WTC11 (cell line): ENCODE results near the gene NPEPL1. TPM values are rescaled to one million over a fixed set of nuclear protein-coding genes. Genes with fewer than 3 reads are reported as not detected.

Experiments
- ATAC-seq: fragments of 200-7000 bp; cut with Tn5 transposase; 2 replicates; pipeline ENCODE4 v1.10.0; 2021; ENCODE audit warnings: mild to moderate bottlenecking, moderate library complexity
- CTCF ChIA-PET: fragments of 300-600 bp; sonication (Branson Sonifier 250); formaldehyde crosslinking; loops from one replicate; lab custom pipeline; 2021; ENCODE audit warnings: antibody characterized with exemption; lab: Charles Lee
- POLR2A ChIA-PET: fragments of 350-600 bp; sonication (Branson Sonifier 250); formaldehyde crosslinking; loops from one replicate; lab custom pipeline; 2021; ENCODE audit warnings: antibody characterized with exemption; lab: Charles Lee
- DNase-seq: peaks from one replicate; pipeline ENCODE4 v3.0.0; 2021; ENCODE audit warnings: low spot score
- H3K27ac Mint-ChIP-seq: 2 replicates; pipeline ENCODE4 v1.8.0; 2021; ENCODE audit warnings: mixed read lengths
- H3K27me3 Mint-ChIP-seq: 2 replicates; pipeline ENCODE4 v1.8.0; 2021; ENCODE audit warnings: low read depth, mild to moderate bottlenecking, moderate library complexity, mixed read lengths
- H3K36me3 Mint-ChIP-seq: 2 replicates; pipeline ENCODE4 v1.8.0; 2021; ENCODE audit warnings: mixed read lengths
- H3K4me1 Mint-ChIP-seq: 2 replicates; pipeline ENCODE4 v1.8.0; 2022; ENCODE audit warnings: mixed read lengths
- H3K4me3 Mint-ChIP-seq: 2 replicates; pipeline ENCODE4 v1.8.0; 2021; ENCODE audit warnings: mild to moderate bottlenecking, moderate library complexity, mixed read lengths
- H3K9me3 Mint-ChIP-seq: 2 replicates; pipeline ENCODE4 v1.8.0; 2021; ENCODE audit warnings: mixed read lengths
- CBFB ChIP-seq: sonication (generic); formaldehyde crosslinking; IDR thresholded peaks from 2 replicates; pipeline ENCODE4 v1.8.1; 2022; ENCODE audit warnings: mild to moderate bottlenecking, low read depth, missing genetic modification reagents
- FOXP1 ChIP-seq: sonication (generic); formaldehyde crosslinking; IDR thresholded peaks from 2 replicates; pipeline ENCODE4 v1.8.0; 2022; ENCODE audit warnings: missing genetic modification reagents, mild to moderate bottlenecking, moderate library complexity, borderline replicate concordance
- HMGXB4 ChIP-seq: sonication (generic); formaldehyde crosslinking; IDR thresholded peaks from 2 replicates; pipeline ENCODE4 v1.8.1; 2023; ENCODE audit warnings: mild to moderate bottlenecking, moderate library complexity, missing genetic modification reagents
- NFE2L1 ChIP-seq: sonication (generic); formaldehyde crosslinking; IDR thresholded peaks from 2 replicates; pipeline ENCODE4 v1.8.1; 2023; ENCODE audit warnings: missing genetic modification reagents
- NR2C2 ChIP-seq: sonication (generic); formaldehyde crosslinking; IDR thresholded peaks from 2 replicates; pipeline ENCODE4 v1.8.0; 2022; ENCODE audit warnings: mild to moderate bottlenecking, missing genetic modification reagents
- RELA ChIP-seq: sonication (generic); formaldehyde crosslinking; IDR thresholded peaks from 2 replicates; pipeline ENCODE4 v1.8.1; 2022; ENCODE audit warnings: missing genetic modification reagents, mild to moderate bottlenecking, borderline replicate concordance
- ZNF281 ChIP-seq: sonication (generic); formaldehyde crosslinking; IDR thresholded peaks from 2 replicates; pipeline ENCODE4 v1.8.0; 2023; ENCODE audit warnings: mild to moderate bottlenecking, missing genetic modification reagents
- ZNF396 ChIP-seq: fragments of 250-450 bp; sonication (Bioruptor Pico); IDR thresholded peaks from 2 replicates; pipeline ENCODE4 v1.8.0; 2021; ENCODE audit warnings: mild to moderate bottlenecking, moderate library complexity, borderline replicate concordance
- ZNF423 ChIP-seq: fragments of 250-450 bp; sonication (Bioruptor Pico); IDR thresholded peaks from 2 replicates; pipeline ENCODE4 v2.1.2; 2022; ENCODE audit warnings: mild to moderate bottlenecking, moderate library complexity
- total RNA-seq: library from RNA; stranded (reverse); gene quantifications from 3 replicates; pipeline ENCODE4 v1.2.3, GENCODE V29; 2021
- TF ChIP-seq, protein P1 (sequence below): sonication (generic); formaldehyde crosslinking; conservative IDR thresholded peaks from 2 replicates; pipeline ENCODE4 v1.8.1; 2023; ENCODE audit warnings: mild to moderate bottlenecking, low read depth, missing genetic modification reagents, moderate library complexity
- TF ChIP-seq, protein P2 (sequence below): fragments of 250-450 bp; sonication (Bioruptor Pico); conservative IDR thresholded peaks from 2 replicates; pipeline ENCODE4 v1.9.0; 2021; ENCODE audit warnings: mild to moderate bottlenecking
- TF ChIP-seq, protein P3 (sequence below): sonication (generic); formaldehyde crosslinking; IDR thresholded peaks from 2 replicates; pipeline ENCODE4 v1.8.1; 2023; ENCODE audit warnings: mild to moderate bottlenecking, missing genetic modification reagents, borderline replicate concordance
- TF ChIP-seq, protein P4 (sequence below): sonication (generic); formaldehyde crosslinking; IDR thresholded peaks from 2 replicates; pipeline ENCODE4 v1.8.0; 2022; ENCODE audit warnings: mild to moderate bottlenecking, missing genetic modification reagents
- TF ChIP-seq, protein P5 (sequence below): sonication (generic); formaldehyde crosslinking; IDR thresholded peaks from 2 replicates; pipeline ENCODE4 v1.8.0; 2022; ENCODE audit warnings: missing genetic modification reagents

Gene NPEPL1
- total RNA-seq, 1 experiment from 2014 or later = 39.9 TPM

- TF ChIP-seq, protein P1, sequence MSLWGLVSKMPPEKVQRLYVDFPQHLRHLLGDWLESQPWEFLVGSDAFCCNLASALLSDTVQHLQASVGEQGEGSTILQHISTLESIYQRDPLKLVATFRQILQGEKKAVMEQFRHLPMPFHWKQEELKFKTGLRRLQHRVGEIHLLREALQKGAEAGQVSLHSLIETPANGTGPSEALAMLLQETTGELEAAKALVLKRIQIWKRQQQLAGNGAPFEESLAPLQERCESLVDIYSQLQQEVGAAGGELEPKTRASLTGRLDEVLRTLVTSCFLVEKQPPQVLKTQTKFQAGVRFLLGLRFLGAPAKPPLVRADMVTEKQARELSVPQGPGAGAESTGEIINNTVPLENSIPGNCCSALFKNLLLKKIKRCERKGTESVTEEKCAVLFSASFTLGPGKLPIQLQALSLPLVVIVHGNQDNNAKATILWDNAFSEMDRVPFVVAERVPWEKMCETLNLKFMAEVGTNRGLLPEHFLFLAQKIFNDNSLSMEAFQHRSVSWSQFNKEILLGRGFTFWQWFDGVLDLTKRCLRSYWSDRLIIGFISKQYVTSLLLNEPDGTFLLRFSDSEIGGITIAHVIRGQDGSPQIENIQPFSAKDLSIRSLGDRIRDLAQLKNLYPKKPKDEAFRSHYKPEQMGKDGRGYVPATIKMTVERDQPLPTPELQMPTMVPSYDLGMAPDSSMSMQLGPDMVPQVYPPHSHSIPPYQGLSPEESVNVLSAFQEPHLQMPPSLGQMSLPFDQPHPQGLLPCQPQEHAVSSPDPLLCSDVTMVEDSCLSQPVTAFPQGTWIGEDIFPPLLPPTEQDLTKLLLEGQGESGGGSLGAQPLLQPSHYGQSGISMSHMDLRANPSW (CRISPR knock-in tag) = no peak
These were observed 17.4 kb upstream of the NPEPL1 start (continued) for GRCh38 chr20:58675146-58675584.

DNA sequence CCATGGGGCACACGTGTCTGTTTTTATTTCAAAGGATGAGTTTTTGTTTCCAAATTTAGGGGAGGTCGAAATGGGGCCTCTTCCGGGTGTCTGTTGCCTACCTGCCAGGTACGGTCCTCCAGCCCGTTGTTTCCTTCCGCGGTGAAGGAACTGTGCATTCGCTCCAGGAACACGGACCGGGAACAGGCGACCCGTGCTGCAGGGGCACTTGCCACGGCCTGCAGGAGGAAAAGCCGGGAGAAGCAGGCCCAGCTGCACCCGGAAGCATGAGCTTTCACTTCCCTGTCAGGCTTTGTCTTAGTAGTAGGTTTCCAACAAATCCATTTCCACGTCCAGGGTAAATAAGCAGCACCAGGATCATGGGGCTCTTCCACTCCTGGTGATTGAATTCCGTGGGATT is 17.0 kb upstream of the NPEPL1 start:
- no peaks in the 10 kb centered on the region for H3K27me3 Mint-ChIP-seq
- DNase-seq = no peak
- TF ChIP-seq ZNF423 (CRISPR knock-in tag) (no peak), ZNF396 (CRISPR knock-in tag) (no peak), ZNF281 (no peak), HMGXB4 (CRISPR knock-in tag) (no peak), NR2C2 (CRISPR knock-in tag) (no peak)
- TF ChIP-seq, protein P2, sequence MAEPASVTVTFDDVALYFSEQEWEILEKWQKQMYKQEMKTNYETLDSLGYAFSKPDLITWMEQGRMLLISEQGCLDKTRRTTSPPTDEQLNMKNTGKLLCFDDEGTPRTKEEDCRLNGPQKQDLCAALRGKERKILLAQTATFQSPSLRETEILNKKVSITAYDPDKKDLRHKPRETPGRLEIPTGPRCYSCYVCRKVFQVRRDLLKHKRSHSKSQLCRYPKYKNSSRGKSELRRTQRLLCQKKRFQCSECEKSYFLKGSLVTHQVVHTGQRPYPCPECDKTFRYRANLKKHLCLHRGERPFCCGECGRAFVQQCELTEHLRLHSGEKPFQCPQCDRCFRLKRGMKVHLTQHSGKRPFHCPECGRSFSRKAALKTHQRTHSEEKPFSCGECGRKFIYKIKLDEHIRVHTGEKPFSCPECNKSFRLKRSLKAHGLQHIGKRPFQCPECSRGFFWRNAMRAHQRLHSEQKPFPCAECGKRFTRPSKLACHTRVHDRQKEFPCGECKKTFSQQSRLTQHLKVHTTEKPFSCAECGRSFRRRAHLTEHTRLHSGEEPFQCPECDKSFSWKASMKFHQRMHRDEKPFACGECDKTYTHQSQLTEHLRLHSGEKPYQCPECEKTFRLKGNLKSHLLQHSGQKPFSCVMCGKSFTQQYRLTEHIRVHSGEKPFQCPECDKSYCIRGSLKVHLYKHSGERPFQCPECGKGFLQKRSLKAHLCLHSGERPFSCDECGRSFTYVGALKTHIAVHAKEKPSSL (CRISPR knock-in tag) = no peak
- TF ChIP-seq, protein P3, sequence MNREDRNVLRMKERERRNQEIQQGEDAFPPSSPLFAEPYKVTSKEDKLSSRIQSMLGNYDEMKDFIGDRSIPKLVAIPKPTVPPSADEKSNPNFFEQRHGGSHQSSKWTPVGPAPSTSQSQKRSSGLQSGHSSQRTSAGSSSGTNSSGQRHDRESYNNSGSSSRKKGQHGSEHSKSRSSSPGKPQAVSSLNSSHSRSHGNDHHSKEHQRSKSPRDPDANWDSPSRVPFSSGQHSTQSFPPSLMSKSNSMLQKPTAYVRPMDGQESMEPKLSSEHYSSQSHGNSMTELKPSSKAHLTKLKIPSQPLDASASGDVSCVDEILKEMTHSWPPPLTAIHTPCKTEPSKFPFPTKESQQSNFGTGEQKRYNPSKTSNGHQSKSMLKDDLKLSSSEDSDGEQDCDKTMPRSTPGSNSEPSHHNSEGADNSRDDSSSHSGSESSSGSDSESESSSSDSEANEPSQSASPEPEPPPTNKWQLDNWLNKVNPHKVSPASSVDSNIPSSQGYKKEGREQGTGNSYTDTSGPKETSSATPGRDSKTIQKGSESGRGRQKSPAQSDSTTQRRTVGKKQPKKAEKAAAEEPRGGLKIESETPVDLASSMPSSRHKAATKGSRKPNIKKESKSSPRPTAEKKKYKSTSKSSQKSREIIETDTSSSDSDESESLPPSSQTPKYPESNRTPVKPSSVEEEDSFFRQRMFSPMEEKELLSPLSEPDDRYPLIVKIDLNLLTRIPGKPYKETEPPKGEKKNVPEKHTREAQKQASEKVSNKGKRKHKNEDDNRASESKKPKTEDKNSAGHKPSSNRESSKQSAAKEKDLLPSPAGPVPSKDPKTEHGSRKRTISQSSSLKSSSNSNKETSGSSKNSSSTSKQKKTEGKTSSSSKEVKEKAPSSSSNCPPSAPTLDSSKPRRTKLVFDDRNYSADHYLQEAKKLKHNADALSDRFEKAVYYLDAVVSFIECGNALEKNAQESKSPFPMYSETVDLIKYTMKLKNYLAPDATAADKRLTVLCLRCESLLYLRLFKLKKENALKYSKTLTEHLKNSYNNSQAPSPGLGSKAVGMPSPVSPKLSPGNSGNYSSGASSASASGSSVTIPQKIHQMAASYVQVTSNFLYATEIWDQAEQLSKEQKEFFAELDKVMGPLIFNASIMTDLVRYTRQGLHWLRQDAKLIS = no peak
- H3K9me3 Mint-ChIP-seq = no peaks in the 10 kb centered on the region
- H3K27ac Mint-ChIP-seq = peak overlapping the region; percentile 88
- H3K4me3 Mint-ChIP-seq = no peak overlapping the region
- CTCF ChIA-PET = interaction anchor here (0.9 to 1.9 kb wide), 3 partner anchors 18 to 25 kb away, joined by 3 to 6 read pairs (median 6); partner anchors contain the start of gene STX16
- ATAC-seq = no peak
- peaks cover 67% of the 10 kb centered on the region for H3K4me1 Mint-ChIP-seq
- POLR2A ChIA-PET = no interaction called here
- H3K36me3 Mint-ChIP-seq = peaks cover 74% of the 10 kb centered on the region

DNA sequence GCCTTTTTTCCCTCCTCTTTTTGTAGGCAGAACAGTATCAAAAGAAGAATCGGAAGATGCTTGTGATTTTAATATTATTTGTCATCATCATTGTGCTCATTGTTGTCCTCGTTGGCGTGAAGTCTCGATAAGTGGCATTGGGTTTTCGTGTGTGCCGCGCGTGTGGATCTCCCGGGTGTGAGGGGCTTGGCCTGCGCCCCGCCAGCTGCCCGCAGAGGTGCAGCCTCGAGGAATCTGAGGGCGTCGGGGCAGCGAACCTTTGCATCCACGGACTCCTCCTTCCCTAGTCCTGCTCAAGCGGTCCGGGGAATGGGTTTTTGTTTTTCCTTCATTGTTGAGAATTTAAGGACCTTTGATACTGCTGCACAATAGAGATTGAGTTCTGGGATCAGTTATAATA is 16.4 kb upstream of the NPEPL1 start:
- Mint-ChIP-seq H3K4me1 (peaks cover 62% of the 10 kb centered on the region), H3K9me3 (no peaks in the 10 kb centered on the region), H3K4me3 (no peak overlapping the region), H3K27ac (peak overlapping the region; percentile 88), H3K36me3 (peaks cover 75% of the 10 kb centered on the region), H3K27me3 (no peaks in the 10 kb centered on the region)
- POLR2A ChIA-PET = no interaction called here
- DNase-seq = no peak
- CTCF ChIA-PET = interaction anchor here (0.9 kb wide), 1 partner anchor 24 kb away, joined by 3 read pairs; no protein-coding TSS in a partner anchor
- no peak for ATAC-seq
- no peak for TF ChIP-seq NFE2L1 (CRISPR knock-in tag)
- TF ChIP-seq FOXP1 (CRISPR knock-in tag) = no peak
- no peak for TF ChIP-seq RELA (CRISPR knock-in tag)
- TF ChIP-seq, protein P4, sequence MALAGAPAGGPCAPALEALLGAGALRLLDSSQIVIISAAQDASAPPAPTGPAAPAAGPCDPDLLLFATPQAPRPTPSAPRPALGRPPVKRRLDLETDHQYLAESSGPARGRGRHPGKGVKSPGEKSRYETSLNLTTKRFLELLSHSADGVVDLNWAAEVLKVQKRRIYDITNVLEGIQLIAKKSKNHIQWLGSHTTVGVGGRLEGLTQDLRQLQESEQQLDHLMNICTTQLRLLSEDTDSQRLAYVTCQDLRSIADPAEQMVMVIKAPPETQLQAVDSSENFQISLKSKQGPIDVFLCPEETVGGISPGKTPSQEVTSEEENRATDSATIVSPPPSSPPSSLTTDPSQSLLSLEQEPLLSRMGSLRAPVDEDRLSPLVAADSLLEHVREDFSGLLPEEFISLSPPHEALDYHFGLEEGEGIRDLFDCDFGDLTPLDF (CRISPR knock-in tag) = no peak
- TF ChIP-seq CBFB (CRISPR knock-in tag) = no peak
- TF ChIP-seq, protein P5, sequence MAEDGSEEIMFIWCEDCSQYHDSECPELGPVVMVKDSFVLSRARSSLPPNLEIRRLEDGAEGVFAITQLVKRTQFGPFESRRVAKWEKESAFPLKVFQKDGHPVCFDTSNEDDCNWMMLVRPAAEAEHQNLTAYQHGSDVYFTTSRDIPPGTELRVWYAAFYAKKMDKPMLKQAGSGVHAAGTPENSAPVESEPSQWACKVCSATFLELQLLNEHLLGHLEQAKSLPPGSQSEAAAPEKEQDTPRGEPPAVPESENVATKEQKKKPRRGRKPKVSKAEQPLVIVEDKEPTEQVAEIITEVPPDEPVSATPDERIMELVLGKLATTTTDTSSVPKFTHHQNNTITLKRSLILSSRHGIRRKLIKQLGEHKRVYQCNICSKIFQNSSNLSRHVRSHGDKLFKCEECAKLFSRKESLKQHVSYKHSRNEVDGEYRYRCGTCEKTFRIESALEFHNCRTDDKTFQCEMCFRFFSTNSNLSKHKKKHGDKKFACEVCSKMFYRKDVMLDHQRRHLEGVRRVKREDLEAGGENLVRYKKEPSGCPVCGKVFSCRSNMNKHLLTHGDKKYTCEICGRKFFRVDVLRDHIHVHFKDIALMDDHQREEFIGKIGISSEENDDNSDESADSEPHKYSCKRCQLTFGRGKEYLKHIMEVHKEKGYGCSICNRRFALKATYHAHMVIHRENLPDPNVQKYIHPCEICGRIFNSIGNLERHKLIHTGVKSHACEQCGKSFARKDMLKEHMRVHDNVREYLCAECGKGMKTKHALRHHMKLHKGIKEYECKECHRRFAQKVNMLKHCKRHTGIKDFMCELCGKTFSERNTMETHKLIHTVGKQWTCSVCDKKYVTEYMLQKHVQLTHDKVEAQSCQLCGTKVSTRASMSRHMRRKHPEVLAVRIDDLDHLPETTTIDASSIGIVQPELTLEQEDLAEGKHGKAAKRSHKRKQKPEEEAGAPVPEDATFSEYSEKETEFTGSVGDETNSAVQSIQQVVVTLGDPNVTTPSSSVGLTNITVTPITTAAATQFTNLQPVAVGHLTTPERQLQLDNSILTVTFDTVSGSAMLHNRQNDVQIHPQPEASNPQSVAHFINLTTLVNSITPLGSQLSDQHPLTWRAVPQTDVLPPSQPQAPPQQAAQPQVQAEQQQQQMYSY = no peak
